Hepatic stellate cell (primary cell): Measurements from ENCODE around the gene SENP7.
"Not testable (repeated sequence)": the region's sequence is repeated elsewhere in the genome, so short reads cannot be mapped to it uniquely, and the experiment has no call there.

Experiments used
- DNase-seq: peaks from one replicate; pipeline ENCODE4 v3.0.0; 2011; ENCODE audit warnings: low spot score

The SENP7 gene

DNA sequence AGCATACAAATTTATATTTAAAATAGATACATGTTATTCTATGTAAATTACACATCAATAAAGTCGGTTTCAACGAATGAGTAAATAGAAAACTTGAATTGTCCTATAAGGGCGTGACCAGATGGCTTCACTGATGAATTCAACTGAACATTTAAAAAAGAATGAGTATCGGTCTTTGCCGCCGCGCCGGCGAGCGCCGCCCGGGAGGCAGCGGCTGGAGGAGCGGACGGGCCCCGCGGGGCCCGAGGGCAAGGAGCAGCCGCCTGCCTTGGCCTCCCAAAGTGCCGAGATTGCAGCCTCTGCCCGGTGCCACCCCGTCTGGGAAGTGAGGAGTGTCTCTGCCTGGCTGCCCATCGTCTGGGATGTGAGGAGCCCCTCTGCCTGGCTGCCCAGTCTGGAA lies 74.4 kb downstream of the SENP7 start:
- not testable (repeated sequence) for DNase-seq

DNA sequence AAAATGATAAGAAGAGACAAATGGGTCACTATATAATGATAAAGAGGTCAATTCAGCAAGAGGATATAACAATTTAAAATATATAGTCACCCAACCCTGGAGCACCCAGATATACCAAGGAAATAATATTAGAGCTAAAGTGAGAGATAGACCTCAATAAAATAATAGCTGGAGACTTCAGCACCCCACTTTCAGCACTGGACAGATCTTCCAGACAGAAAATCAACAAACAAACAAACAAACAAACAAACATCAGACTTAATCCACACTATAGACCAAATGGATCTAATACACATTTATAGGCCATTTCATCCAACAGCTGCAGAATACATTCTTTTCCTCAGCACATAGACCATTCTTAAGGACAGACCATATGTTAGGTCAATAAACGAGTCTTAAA lies 79.4 kb downstream of the SENP7 start:
- DNase-seq = no peak

DNA sequence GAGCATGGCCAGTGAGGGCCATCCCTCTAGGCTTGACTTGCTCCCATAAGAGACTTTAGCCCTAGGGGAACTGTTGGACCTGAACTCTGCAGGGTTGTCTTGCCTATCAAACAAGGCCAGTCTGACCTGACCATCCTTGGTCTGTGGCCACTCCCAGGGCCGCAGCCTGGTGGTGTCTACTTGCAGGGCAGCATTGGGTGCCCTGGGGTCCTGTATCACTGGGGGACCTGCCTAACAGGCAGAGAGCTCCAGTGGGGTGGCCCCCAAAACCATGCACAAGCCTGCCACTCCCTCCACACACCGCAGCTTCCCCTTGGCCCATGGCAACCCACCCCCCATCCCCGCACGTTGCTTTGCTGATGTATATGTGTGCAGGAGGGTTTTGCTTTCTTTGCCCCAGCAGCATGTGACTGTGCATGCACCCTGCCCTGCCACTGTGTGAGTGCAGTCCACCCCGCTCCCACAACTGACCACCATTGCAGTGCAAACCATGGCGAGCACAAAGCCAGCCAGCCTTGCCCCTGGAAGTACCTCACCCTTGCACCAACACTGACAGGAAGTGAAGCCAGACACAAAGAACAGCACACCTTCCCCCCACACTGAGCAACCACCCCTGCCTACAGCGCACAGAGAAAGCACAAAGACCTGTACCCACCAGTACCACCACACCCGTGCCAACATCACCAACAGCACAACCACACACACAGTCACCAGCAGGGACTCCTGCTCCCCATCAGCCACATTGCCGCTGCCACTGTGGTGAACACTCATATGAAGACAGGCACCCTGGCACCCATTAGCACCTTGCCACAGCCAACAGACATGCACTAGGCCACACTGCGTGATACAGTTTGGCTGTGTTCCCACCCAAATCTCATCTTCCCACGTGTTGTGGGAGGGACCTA lies 88.8 kb downstream of the SENP7 start:
- DNase-seq = no peak

DNA sequence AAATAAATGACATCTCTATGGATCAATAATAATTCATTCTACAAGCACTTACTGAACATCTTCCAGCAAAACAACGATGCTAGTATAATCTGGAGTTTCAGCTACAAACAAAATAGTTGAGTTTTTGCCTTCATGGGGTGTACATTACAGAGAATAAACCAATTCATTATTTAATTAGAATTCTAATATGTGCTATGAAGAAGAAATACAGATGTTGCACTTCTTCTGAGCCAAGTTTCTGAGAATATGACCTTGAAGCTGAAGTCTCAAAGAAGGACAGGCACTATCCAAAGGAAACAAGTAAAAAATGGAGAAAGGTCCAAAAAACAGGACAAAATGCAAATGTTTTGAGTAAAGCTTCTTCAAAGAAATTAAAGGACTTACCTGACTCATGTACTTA lies 94.2 kb downstream of the SENP7 start:
- no peak for DNase-seq

DNA sequence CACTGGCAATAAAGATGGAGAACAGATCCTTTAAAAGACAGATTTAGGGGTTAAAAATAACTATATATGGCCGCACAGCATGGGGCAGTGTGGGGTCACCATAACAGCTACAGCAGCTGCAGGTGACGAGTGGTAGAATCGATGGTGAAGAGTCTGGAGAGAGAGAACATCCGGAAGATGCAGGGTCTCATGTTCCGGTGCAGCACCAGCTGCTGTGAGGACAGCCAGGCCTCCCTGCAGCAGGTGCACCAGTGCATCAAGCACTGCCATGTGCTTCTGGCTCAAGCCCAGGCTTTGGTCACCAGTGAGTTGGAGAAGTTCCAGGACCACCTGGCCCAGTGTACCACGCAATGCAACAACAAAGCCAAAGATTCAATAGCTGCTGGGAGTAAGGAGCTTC lies 98.9 kb downstream of the SENP7 start:
- DNase-seq = no peak

DNA sequence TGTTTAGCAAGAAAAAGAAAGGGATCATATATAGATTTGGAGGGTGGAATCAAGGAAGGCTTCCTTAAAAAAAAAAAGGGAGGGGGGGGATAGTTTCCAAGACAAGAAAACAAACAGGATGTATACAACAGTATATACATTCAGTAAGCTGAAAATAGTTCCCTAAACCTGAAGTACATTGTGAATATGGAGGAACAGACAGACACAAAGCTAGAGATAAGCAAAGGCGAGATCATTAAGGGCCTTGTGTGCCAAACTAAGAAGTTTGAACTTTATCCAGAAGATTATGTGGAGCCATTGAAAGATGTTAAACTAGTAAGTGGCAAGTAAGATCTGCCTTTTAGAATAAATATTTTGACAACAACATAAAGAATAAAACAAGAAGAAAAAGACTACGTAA lies 99.4 kb downstream of the SENP7 start:
- no peak for DNase-seq

DNA sequence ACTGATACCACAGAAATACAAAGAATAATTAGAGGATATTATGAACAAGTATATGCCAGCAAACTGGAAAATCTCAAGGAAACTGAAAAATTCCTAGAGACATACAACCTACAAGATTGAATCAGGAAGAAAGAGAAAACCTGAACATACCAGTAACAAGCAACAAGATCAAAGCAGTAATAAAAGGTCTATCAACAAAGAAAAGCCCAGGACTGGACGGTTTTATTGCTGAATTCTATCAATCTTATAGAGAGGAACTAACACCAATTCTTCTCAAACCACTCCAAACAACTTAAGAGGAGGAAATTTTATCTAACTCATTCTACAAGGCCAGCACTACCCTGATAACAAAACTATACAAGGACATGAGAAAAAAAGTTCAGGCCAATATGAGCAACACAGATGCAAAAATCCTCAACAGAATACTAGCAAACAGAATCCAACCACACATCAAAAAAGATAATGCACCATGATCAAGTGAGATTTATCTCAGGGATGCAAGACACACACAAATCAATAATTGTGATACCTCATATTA lies 121.5 kb downstream of the SENP7 start:
- DNase-seq = no peak

DNA sequence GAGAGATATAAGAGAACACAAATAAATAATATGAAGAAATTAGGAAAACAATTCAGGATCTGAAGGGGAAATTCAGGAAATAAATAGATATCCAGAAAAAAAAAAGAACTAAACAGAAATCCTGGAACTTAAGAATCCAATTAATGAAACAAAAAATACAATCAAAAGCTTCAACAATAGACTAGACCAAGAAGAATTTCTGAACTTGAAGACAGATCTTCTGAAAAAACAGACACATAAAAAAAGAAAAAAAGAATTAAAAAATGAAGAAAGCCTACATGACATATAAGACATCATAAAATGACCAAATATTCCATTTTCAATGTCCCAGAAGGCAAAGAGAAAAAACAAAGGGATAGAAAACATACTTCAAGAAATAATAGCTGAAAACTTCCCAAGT lies 124.3 kb downstream of the SENP7 start:
- DNase-seq = no peak

DNA sequence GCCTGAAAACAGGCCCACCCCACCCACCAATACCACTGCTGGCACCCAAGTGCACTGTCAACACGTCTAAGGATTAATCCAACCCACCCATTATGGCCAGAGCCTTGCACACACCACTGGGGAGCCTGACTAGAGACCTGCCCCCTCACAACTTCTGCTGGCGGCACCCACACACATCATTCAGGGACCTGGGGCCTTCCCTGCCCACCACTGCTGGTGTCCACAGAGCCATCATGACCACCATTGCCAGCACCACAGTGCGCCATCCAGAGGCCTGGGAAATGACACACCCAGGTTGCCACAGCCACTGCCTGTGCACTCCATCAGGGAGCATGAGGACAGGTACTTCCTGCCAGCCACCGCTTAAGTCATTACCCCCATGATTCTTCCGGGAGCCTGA lies 125.7 kb downstream of the SENP7 start:
- no peak for DNase-seq

DNA sequence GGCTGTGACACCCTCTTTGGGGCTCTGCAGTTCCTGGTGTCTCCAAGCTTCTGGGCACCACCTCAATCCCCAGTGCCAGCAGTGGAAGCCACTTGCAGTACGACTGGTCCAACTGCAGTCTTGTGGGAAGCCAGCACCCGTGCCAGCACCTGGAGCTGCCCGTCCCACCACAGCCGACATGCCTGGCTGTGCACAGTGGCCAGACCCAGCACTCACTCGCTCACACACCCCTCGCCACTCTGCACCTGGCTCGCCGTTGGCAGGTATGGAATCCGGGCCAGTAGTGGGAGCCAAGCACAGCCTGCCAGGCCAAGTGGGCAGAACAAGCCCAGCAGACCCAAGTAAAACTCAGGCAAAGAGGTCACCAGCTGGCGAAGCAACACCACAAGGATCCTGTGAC lies 128.6 kb downstream of the SENP7 start:
- no peak for DNase-seq

DNA sequence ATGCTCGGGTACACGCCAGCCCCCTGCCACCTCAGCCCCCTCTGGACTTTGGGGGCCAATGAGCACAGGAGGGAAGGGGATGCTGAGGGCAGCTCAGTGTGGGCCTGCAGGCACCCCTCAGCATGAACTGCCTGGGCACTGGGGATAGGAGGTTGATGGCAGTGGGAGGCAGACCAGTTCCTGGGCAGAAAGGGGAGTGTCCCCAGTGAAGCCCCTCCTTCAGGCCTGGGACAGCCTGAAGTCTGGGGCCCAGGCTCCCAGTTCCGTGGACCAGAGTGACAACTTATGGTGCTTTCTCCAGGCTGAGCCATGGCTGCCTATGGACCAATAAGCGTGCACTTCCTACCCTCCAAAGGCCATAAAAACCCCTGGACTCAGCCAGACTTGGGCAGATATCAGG lies 129.4 kb downstream of the SENP7 start:
- no peak for DNase-seq

DNA sequence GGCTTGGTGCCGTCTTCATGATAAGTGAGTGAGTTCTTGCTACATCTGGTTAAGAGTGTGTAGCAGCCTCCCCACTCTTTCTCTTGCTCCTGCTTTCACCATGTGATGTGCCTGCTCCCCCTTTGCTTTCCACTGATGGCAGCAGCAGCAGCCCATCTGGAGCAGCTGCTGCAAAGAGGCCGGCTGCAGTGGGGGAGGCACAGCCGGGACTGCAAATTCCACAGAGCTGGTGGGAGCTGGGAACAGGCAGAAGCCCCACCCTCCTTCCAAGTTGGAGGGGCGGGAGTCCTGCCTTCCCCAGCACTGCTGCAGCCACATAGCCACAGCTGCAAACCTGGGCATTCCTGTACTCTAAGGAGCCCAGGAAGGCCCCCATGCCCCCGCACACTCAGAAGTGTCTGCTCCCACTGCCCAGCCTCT lies 129.8 kb downstream of the SENP7 start:
- peak; percentile 16 for DNase-seq

DNA sequence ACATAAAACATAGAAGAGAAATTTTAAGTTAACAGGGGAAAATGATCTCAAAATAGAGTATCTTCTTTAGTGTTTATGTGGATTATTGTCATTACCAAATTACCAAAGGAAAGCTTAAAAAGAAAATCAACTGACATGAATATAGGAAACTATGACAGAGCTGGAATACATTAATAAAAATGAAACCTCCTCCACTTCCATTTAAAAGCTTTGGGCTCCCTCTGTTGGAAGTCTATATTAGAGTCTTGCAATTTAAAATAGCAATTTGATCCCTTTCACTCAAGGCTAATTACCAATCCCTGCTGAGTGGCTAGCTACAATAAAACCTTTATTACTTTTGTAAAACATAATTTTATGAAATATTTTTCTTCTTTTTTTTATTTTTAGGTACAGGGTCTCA lies 131.2 kb downstream of the SENP7 start:
- peak; percentile 21 for DNase-seq

DNA sequence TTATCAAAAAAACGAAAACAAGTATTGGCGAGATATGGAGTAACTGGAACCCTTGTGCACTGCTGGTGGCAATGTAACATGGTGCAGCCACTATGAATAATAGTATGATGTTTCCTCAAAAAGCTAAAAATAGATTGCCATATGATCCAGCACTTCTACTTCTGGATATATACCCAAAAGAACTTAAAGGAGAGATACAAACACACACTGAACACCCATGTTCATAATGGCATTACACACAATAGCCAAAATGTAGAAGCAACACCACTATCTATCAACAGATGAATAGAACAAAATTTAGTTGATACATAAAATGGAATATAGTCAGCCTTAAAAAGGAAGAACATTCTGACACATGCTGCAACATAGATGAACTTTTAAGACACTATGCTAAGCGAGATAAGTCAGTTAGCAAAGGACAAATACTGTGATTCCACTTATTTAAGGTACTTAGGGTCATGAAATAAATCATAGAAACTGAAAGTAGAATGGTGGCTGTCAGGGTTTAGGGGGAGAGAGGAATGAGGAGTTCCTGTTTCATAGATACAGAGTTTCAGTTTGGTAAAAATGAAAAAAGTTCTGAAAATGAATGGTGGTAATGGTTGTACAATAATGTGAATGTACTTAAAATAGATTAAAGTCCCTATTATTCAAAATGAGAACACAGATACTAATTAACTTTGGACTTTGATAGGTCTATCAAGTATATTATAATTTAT lies 133.2 kb downstream of the SENP7 start:
- no peak for DNase-seq

DNA sequence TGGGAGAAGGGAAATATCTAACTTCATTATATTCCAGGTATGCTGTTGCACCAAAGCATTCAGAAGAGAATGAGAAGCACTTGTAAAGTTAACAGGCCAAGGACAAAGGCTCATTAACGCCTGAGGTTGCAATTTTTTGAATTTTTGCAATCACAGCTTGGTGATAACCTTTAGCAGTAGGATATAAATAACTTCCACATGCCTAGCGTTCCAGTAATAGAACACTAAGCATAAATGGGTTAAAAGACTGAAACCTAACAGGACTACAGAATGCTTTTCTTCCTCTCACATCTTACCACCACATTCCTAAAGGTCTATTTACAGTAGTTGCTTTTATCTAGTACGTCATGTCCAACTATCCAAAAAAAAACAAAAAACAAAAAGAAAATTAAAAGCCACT lies 135.2 kb downstream of the SENP7 start:
- DNase-seq = no peak

DNA sequence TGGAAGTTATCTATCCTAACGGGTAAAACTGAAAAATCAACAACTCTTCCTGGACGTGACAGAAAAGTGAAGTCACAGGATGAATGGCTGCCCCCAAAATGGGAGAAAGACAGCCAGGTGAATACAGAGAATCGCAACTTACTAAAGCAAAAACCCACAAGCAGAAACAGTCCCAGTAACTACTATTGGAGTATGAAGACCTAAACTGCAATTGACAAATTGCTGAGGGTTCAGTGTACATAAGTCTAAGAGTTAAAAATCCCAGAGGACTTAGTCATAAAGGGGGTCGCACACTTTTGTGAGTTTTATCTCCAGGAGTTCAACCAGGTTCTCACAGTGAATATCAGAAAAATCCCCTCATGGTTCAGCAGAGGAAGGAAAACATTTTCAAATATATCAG lies 135.8 kb downstream of the SENP7 start:
- DNase-seq = no peak

DNA sequence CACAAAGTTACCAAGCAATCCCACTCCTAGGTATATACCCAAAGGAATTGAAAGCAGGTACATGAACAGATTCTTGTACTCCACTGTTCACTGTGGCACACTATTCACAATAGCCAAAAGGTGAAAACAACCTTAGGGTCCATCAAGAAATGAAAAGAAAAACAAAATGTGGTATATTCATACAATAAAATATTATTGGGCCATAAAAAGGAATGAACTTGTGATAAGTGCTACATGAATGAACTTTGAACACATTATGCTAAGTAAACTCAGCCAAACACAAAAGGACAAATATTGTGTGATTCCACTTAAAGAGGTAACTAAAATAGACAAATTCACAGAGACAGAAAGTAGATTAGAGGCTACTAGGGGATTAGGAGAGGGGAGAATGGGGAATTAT lies 137.4 kb downstream of the SENP7 start:
- DNase-seq = no peak

DNA sequence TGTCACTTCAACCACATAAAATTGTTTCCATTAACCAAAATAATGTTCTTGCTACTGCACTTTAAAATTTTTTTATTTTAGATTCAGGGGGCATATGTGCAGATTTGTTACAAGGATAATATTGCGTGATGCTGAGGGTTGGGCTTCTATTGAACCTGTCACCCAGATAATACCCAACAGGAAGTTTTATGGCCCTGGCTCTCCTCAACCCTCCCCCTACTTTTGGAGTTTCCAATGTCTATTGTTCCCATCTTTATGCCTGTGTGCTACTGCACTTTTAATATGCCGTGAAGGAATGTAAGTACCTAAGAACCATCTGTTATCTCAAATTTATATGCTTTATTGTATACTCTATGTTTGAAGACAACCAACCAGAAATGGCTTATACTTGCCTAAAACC lies 150.6 kb downstream of the SENP7 start:
- DNase-seq = no peak

DNA sequence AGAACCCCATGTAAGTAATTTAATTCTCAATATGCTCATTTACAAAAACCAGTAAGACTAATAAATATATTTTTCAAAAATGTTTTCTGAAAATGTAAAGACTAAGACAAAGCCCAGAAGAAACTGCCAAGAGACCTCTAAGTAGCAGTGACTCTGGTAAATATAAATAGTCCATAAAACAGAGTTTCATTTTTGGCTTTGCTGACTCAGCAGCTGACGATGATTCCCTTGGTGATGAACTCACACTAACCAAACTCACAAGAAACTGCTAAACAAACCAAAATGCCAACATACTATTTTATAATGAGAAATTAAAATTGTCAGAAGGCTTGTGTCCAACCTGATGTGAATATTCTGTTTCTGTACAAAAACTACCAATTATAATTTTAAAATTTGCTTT lies 161.2 kb downstream of the SENP7 start:
- no peak for DNase-seq

DNA sequence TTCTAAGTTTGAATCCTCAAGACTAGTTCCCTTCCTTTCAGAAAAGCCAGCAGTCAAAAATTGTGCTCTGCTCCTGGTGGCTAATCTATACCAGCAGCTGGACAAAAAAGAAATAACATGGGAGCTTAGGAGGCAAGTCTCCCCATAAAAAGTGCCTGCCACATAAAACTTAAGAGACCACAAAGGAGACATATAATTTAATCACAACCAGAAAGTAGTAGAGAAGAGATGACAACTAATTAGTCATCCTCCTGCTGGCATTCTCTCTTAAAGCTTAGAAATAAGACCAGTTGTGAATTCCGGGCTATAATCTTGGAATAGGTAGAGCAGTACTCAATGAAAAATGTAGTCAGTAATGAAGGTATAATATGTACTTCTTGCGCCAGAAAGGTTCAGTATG lies 172.4 kb downstream of the SENP7 start:
- no peak for DNase-seq

DNA sequence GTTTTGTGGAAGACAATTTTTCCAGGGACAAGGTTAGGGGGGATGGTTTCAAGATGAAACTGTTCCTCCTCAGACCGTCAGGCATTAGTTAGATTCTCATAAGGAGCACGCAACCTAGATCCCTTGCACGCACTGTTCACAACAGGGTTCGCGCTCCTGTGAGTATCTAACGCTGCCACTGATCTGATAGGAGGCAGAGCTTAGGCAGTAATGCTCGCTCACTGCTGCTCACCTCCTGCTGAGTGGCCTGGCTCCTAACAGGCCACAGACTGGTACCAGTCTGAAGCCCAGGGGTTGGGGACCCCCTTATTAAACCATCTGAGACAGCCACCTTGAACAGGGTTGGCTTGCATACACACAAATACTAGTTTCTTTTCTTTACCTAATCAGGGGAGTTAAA lies 179.1 kb downstream of the SENP7 start:
- DNase-seq = no peak

DNA sequence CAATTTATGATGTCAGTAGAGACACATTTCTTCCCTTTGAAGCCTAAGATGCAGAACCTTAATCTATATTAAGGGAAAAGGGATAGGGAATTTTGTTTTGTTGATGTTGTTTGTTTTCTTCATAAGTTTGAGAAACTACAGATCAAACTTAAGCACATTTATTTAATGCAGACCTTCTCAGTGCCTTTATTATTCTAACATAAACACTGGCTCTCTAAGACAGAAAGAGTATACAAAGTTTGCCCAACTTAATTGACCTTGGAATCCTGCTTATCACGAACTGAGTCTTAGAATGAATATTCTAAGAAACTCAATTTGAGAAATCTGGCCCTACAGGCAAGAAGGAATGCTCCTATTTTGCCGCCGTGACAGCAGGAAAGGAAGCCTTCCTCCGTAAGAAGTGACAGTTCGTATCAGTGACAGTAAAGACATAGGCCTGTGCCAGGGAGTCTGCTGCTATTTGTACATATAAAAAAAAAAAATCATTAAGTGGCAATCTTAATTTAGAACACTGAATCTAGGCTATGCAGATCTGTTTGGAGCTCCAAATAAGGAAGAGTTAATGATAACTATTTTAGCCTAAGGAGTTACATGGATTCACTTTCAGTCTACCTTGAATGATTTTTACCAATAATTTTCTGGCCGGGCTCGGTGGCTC lies 183.9 kb downstream of the SENP7 start:
- no peak for DNase-seq
